DND-41 (cell line): ENCODE results near the gene NTM.

ENCODE experiments used
- ATAC-seq: fragments of 200-7000 bp; cut with Tn5 transposase; 3 replicates; pipeline ENCODE4 v1.9.1; 2021; ENCODE audit warnings: low read depth; ENCODE audit not compliant: insufficient read depth
- DNase-seq: peaks from one replicate; pipeline ENCODE4 v3.0.0-alpha.2; 2020
- H2AFZ ChIP-seq: 2 replicates; pipeline ENCODE4 v1.6.0; 2012; ENCODE audit warnings: low read depth, low read length
- H3K27ac ChIP-seq: 2 replicates; pipeline ENCODE4 v1.5.1; 2012; ENCODE audit warnings: low read length, inconsistent platforms
- H3K27me3 ChIP-seq: fragments of 200-600 bp; sonication (generic); 2 replicates; pipeline ENCODE4 v1.6.0; 2012; ENCODE audit warnings: low read length, mild to moderate bottlenecking, inconsistent platforms; ENCODE audit not compliant: insufficient read depth, poor library complexity
- H3K36me3 ChIP-seq: 2 replicates; pipeline ENCODE4 v1.5.1; 2012; ENCODE audit warnings: low read length, inconsistent platforms; ENCODE audit not compliant: insufficient read depth
- H3K4me1 ChIP-seq: 2 replicates; pipeline ENCODE4 v1.5.1; 2012; ENCODE audit warnings: mild to moderate bottlenecking, low read length; ENCODE audit not compliant: insufficient read depth
- H3K4me2 ChIP-seq: 2 replicates; pipeline ENCODE4 v1.6.0; 2012; ENCODE audit warnings: mild to moderate bottlenecking, moderate library complexity, low read length, inconsistent platforms; ENCODE audit not compliant: insufficient read depth
- H3K4me3 ChIP-seq, 2 experiments: fragments of 200-600 bp in 1 of 2; shearing (Covaris generic) in 1 of 2; 2 replicates each; pipeline ENCODE4 v1.5.1; 2012 to 2016; ENCODE audit warnings: inconsistent platforms in 2 of 2, low read length in 2 of 2, mild to moderate bottlenecking in 2 of 2, low read depth in 1 of 2, moderate library complexity in 1 of 2
- H3K79me2 ChIP-seq: 2 replicates; pipeline ENCODE4 v1.6.0; 2012; ENCODE audit warnings: low read length, inconsistent platforms; ENCODE audit not compliant: insufficient read depth
- H3K9ac ChIP-seq: 2 replicates; pipeline ENCODE4 v1.6.0; 2012; ENCODE audit warnings: low read depth, mild to moderate bottlenecking, inconsistent platforms, low read length, moderate library complexity
- H3K9me3 ChIP-seq: 2 replicates; pipeline ENCODE4 v1.5.1; 2012; ENCODE audit warnings: low read length, moderate library complexity, mild to moderate bottlenecking, inconsistent platforms; ENCODE audit not compliant: insufficient read depth, severe bottlenecking
- H4K20me1 ChIP-seq: 2 replicates; pipeline ENCODE4 v1.6.0; 2012; ENCODE audit warnings: low read length; ENCODE audit not compliant: insufficient read depth
- EZH2 ChIP-seq: IDR thresholded peaks from 3 replicates; pipeline ENCODE4 v1.6.1; 2012; ENCODE audit warnings: borderline replicate concordance, low read depth, mild to moderate bottlenecking, moderate library complexity, low read length, inconsistent platforms; ENCODE audit not compliant: severe bottlenecking
- TF ChIP-seq, protein P1 (sequence below): IDR thresholded peaks from 2 replicates; pipeline ENCODE4 v1.5.1; 2012; ENCODE audit warnings: borderline replicate concordance, low read length, moderate library complexity, mild to moderate bottlenecking; ENCODE audit not compliant: poor library complexity, severe bottlenecking; ENCODE audit errors: extremely low read depth

Gene NTM

DNA sequence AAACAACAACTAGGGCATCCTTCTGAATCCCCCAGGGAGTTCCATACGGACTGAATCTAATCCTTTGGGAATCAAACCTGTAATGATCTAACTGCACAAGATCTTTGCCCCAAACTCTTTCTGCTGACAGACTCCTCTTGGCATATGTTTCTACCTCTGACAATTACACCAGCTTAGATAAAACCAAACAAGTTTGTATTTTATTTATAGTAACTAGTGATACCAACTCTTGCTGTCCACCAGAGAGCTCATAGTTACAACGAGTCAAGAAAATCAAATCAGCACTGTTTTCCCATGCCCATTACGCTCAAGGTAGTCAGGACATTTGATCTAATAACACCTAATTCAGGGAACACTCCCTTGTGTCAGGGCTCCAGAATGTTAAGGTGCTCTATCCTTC lies 972.0 kb downstream of the NTM start:
- no peak overlapping the region for H3K4me3 ChIP-seq
- DNase-seq (no peak), ATAC-seq (no peak)
- no peak overlapping the region for H2AFZ ChIP-seq
- H3K4me1 ChIP-seq: no peaks in the 10 kb centered on the region
- peaks cover 6% of the 10 kb centered on the region for H3K27me3 ChIP-seq
- H3K9me3 ChIP-seq: no peaks in the 10 kb centered on the region
- no peak overlapping the region for H3K9ac ChIP-seq
- TF ChIP-seq EZH2: no peak
- TF ChIP-seq, protein P1, sequence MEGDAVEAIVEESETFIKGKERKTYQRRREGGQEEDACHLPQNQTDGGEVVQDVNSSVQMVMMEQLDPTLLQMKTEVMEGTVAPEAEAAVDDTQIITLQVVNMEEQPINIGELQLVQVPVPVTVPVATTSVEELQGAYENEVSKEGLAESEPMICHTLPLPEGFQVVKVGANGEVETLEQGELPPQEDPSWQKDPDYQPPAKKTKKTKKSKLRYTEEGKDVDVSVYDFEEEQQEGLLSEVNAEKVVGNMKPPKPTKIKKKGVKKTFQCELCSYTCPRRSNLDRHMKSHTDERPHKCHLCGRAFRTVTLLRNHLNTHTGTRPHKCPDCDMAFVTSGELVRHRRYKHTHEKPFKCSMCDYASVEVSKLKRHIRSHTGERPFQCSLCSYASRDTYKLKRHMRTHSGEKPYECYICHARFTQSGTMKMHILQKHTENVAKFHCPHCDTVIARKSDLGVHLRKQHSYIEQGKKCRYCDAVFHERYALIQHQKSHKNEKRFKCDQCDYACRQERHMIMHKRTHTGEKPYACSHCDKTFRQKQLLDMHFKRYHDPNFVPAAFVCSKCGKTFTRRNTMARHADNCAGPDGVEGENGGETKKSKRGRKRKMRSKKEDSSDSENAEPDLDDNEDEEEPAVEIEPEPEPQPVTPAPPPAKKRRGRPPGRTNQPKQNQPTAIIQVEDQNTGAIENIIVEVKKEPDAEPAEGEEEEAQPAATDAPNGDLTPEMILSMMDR: no peak
- no peak overlapping the region for H3K27ac ChIP-seq
- H3K36me3 ChIP-seq: no peaks in the 10 kb centered on the region
- H4K20me1 ChIP-seq: no peaks in the 10 kb centered on the region
- H3K4me2 ChIP-seq: no peak overlapping the region
- no peaks in the 10 kb centered on the region for H3K79me2 ChIP-seq

DNA sequence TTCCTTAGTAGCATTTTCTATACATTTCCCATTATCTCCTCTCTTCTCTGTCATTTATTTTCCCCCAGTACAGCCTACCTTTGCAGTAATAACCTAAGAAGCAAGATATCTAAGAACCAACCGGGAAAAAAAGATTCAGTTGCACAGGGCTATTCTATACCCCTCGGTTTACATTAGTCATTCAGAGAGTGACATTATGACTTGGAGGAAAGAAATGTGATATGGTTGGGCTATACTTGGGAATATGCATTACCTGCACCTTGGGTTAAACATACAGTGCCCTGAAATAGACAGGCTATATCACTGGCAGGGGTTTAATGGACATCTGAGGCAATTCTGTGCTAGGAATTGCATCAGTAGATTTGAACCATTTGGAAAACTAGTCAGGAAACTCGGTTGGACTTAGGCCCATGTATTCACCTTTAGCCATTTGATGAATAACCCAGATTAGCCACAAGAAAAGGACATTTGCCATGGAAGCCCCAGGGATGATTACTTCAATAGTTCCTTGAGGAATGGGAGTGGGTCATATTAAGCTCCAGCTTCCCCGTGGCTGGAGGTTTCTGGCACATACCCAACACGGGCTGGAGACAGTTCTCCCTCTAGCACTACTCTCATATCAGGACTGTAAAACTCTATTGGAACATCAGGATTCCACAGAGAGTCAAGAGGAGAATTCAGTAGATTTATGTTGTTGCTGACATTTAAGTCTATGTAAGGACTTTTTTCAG lies 973.2 kb downstream of the NTM start:
- ATAC-seq (no peak), DNase-seq (no peak)
- no peak overlapping the region for H3K27ac ChIP-seq
- no peaks in the 10 kb centered on the region for H4K20me1 ChIP-seq
- no peaks in the 10 kb centered on the region for H3K9me3 ChIP-seq
- H3K4me2 ChIP-seq: no peak overlapping the region
- no peak overlapping the region for H2AFZ ChIP-seq
- peaks cover 6% of the 10 kb centered on the region for H3K27me3 ChIP-seq
- H3K4me1 ChIP-seq: no peaks in the 10 kb centered on the region
- no peak overlapping the region for H3K9ac ChIP-seq
- H3K4me3 ChIP-seq: no peak overlapping the region
- no peaks in the 10 kb centered on the region for H3K36me3 ChIP-seq
- no peaks in the 10 kb centered on the region for H3K79me2 ChIP-seq
- no peak for TF ChIP-seq EZH2
- TF ChIP-seq, protein P1: no peak

DNA sequence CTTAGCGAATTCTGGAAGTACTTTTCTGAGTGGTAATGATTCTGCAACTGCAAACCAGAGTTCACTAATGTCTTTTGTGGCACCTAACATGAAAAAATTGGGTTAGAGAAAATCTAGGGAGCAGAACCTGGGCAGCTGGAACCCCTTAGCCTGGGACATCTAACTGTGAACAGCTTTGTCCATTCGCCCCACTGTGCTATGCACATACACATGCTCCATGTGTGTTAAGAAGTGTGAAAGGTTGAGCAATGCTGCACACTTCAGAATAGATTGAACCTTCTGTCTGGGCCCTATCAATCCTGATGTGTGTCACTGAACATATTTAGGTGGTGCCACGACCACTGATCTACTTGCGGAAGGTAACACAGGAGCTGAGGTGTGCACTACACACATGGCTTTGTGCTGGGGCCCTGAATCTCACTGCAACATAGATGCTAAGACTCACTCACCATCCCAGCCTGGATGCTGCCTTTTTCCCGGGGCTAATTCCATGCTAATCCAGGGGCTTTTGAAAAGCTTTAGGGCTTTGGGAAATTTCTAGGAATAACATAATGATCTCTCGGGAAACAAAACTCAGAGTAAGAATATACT lies 976.2 kb downstream of the NTM start:
- TF ChIP-seq, protein P1: no peak
- no peak for TF ChIP-seq EZH2
- Histone ChIP-seq H3K79me2 (no peaks in the 10 kb centered on the region), H4K20me1 (no peaks in the 10 kb centered on the region), H3K36me3 (no peaks in the 10 kb centered on the region), H2AFZ (no peak overlapping the region), H3K27ac (no peak overlapping the region), H3K9me3 (no peaks in the 10 kb centered on the region), H3K4me2 (no peak overlapping the region), H3K27me3 (peaks cover 6% of the 10 kb centered on the region), H3K4me3 (no peak overlapping the region), H3K9ac (no peak overlapping the region), H3K4me1 (no peaks in the 10 kb centered on the region)
- no peak for ATAC-seq
- no peak for DNase-seq
